ENCODE measurements around the gene MARCHF11. TPM values are rescaled to one million over a fixed set of nuclear protein-coding genes. Genes with fewer than 3 reads are reported as not detected.

Gene MARCHF11
- total and polyA plus RNA-seq, 2 donors (not counting 1 experiment from before 2014, with no cell fraction given), result not detected

- Histone ChIP-seq H2AFZ (ENCODE audit: low read length) (no peak overlapping the region), H3K4me3 (replicated peaks in 1 of 4; ENCODE audit: control extremely low read depth in 1 of 4, insufficient read depth in 1 of 4, low read depth in 3 of 4, low read length in 4 of 4) (no peak overlapping the region), H3K4me2 (ENCODE audit: extremely low read depth, insufficient read depth, low read length) (no peak overlapping the region), H3K27ac (ENCODE audit: insufficient read depth, low read length) (no peak overlapping the region), H4K20me1 (ENCODE audit: control insufficient read depth, extremely low read depth, insufficient read depth, low read length) (no peaks in the 10 kb centered on the region), H3K9me3 (ENCODE audit: control insufficient read depth, insufficient read depth, low read depth, low read length) (no peaks in the 10 kb centered on the region), H3K27me3 (ENCODE audit: control insufficient read depth, insufficient read depth, low read length) (no peaks in the 10 kb centered on the region), H3K4me1 (ENCODE audit: control insufficient read depth, extremely low read depth, insufficient read depth, low read length) (no peaks in the 10 kb centered on the region), H3K36me3 (ENCODE audit: control insufficient read depth, insufficient read depth, low read length) (no peaks in the 10 kb centered on the region), H3K79me2 (ENCODE audit: control insufficient read depth, insufficient read depth, low read length) (no peaks in the 10 kb centered on the region), H3K9ac (ENCODE audit: insufficient read depth, low read length) (no peak overlapping the region)
- DNase-seq (ENCODE audit: low read depth in 2 of 2), result no peak
- no peak for TF ChIP-seq EZH2 (IDR thresholded peaks at IDR 0.05; ENCODE audit: low read length, missing control alignments)
- TF ChIP-seq, protein P1, sequence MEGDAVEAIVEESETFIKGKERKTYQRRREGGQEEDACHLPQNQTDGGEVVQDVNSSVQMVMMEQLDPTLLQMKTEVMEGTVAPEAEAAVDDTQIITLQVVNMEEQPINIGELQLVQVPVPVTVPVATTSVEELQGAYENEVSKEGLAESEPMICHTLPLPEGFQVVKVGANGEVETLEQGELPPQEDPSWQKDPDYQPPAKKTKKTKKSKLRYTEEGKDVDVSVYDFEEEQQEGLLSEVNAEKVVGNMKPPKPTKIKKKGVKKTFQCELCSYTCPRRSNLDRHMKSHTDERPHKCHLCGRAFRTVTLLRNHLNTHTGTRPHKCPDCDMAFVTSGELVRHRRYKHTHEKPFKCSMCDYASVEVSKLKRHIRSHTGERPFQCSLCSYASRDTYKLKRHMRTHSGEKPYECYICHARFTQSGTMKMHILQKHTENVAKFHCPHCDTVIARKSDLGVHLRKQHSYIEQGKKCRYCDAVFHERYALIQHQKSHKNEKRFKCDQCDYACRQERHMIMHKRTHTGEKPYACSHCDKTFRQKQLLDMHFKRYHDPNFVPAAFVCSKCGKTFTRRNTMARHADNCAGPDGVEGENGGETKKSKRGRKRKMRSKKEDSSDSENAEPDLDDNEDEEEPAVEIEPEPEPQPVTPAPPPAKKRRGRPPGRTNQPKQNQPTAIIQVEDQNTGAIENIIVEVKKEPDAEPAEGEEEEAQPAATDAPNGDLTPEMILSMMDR (conservative IDR thresholded peaks at IDR 0.05 in 1 of 2, IDR thresholded peaks at IDR 0.05 in 1 of 2; ENCODE audit: low read depth in 1 of 2, low read length in 2 of 2), result no peak
Observed at GRCh38 chr5:16156152-16156551, 23.4 kb downstream of the MARCHF11 start.

- Histone ChIP-seq H3K4me1 (ENCODE audit: control insufficient read depth, extremely low read depth, insufficient read depth, low read length) (no peaks in the 10 kb centered on the region), H3K79me2 (ENCODE audit: control insufficient read depth, insufficient read depth, low read length) (no peaks in the 10 kb centered on the region), H3K27ac (ENCODE audit: insufficient read depth, low read length) (no peak overlapping the region), H3K36me3 (ENCODE audit: control insufficient read depth, insufficient read depth, low read length) (no peaks in the 10 kb centered on the region), H2AFZ (ENCODE audit: low read length) (no peak overlapping the region), H3K4me3 (replicated peaks in 1 of 4; ENCODE audit: control extremely low read depth in 1 of 4, insufficient read depth in 1 of 4, low read depth in 3 of 4, low read length in 4 of 4) (no peak overlapping the region), H3K4me2 (ENCODE audit: extremely low read depth, insufficient read depth, low read length) (no peak overlapping the region), H3K9ac (ENCODE audit: insufficient read depth, low read length) (no peak overlapping the region), H3K9me3 (ENCODE audit: control insufficient read depth, insufficient read depth, low read depth, low read length) (no peaks in the 10 kb centered on the region), H3K27me3 (ENCODE audit: control insufficient read depth, insufficient read depth, low read length) (no peaks in the 10 kb centered on the region), H4K20me1 (ENCODE audit: control insufficient read depth, extremely low read depth, insufficient read depth, low read length) (no peaks in the 10 kb centered on the region)
- no peak for DNase-seq (ENCODE audit: low read depth in 2 of 2)
- TF ChIP-seq, protein P1 (conservative IDR thresholded peaks at IDR 0.05 in 1 of 2, IDR thresholded peaks at IDR 0.05 in 1 of 2; ENCODE audit: low read depth in 1 of 2, low read length in 2 of 2), result no peak
- no peak for TF ChIP-seq EZH2 (IDR thresholded peaks at IDR 0.05; ENCODE audit: low read length, missing control alignments)
Observed at GRCh38 chr5:16152601-16153568, 26.7 kb downstream of the MARCHF11 start.

DNA sequence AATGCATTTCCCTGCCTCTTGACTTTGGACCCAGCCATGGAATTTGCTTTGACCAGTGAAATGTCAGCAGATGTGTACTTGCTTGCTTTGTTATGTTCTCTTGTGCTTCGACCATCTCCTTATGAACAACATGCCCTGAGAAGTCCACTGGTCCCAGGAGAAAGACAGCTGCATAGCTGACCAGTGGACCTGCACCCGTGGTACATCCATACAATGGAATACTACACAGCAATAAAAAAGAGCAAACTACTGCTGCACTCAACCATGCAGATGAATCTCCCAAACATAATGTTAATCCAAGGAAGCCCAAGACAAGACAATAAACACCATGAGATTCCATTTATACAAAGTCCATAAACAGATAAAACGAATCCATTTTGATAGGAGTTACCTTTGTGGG lies 30.0 kb downstream of the MARCHF11 start:
- Histone ChIP-seq H3K79me2 (ENCODE audit: control insufficient read depth, insufficient read depth, low read length) (no peaks in the 10 kb centered on the region), H3K9me3 (ENCODE audit: control insufficient read depth, insufficient read depth, low read depth, low read length) (no peaks in the 10 kb centered on the region), H3K4me3 (replicated peaks in 1 of 4; ENCODE audit: control extremely low read depth in 1 of 4, insufficient read depth in 1 of 4, low read depth in 3 of 4, low read length in 4 of 4) (no peak overlapping the region), H3K4me1 (ENCODE audit: control insufficient read depth, extremely low read depth, insufficient read depth, low read length) (no peaks in the 10 kb centered on the region), H3K27me3 (ENCODE audit: control insufficient read depth, insufficient read depth, low read length) (no peaks in the 10 kb centered on the region), H4K20me1 (ENCODE audit: control insufficient read depth, extremely low read depth, insufficient read depth, low read length) (no peaks in the 10 kb centered on the region), H3K9ac (ENCODE audit: insufficient read depth, low read length) (no peak overlapping the region), H3K27ac (ENCODE audit: insufficient read depth, low read length) (no peak overlapping the region), H3K36me3 (ENCODE audit: control insufficient read depth, insufficient read depth, low read length) (no peaks in the 10 kb centered on the region), H2AFZ (ENCODE audit: low read length) (no peak overlapping the region), H3K4me2 (ENCODE audit: extremely low read depth, insufficient read depth, low read length) (no peak overlapping the region)
- no peak for DNase-seq (ENCODE audit: low read depth in 2 of 2)
- TF ChIP-seq, protein P1 (conservative IDR thresholded peaks at IDR 0.05 in 1 of 2, IDR thresholded peaks at IDR 0.05 in 1 of 2; ENCODE audit: low read depth in 1 of 2, low read length in 2 of 2), result no peak
- TF ChIP-seq EZH2 (IDR thresholded peaks at IDR 0.05; ENCODE audit: low read length, missing control alignments), result no peak

All from fibroblast of lung (primary cell).